Transverse colon (tissue), 4 donors: Measurements from ENCODE around the gene FRYL.

Experiments used
- CTCF ChIP-seq, 5 experiments: fragments of 200-600 bp in 3 of 5; fragments of 450-650 bp in 2 of 5; sonication (generic) in 3 of 5; IDR thresholded peaks; 1 replicate in 2 of 5; 2 replicates in 3 of 5; pipeline ENCODE4 v1.5.1; 2016 to 2017; ENCODE audit warnings: antibody characterized with exemption in 5 of 5, inconsistent platforms in 3 of 5, mild to moderate bottlenecking in 2 of 5, moderate library complexity in 1 of 5
- EP300 ChIP-seq: sonication (generic); formaldehyde crosslinking; IDR thresholded peaks from one replicate; pipeline ENCODE4 v1.6.1; 2017; ENCODE audit warnings: antibody characterized with exemption, low read depth
- POLR2A ChIP-seq: fragments of 450-650 bp; IDR thresholded peaks from one replicate; pipeline ENCODE4 v1.6.1; 2016; ENCODE audit warnings: antibody characterized with exemption, mild to moderate bottlenecking, moderate library complexity
- POLR2AphosphoS5 ChIP-seq, 3 donors: sonication (generic); formaldehyde crosslinking; IDR thresholded peaks; one replicate each; pipeline ENCODE4 v1.6.1; 2016; ENCODE audit warnings: antibody characterized with exemption in 3 of 3

DNA sequence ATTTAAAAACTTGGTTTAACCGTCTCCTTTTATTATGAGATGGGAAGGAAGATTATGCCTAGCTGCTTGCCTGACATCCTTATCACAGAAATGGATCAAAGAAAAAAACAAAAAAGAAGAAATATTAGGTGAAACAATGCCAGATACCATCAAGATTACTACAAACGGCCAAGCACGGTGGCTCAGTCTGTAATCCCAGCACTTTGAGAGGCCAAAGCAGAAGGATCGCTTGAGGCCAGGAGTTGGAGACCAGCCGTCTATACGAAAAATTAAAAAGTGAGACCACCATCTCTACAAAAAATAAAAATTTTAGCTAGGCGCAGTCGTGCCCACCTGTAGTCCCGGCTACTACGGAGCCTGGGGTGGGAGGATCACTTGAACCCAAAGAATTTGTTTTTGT lies 2.3 kb downstream of the FRYL start:
- no peak for TF ChIP-seq CTCF (IDR thresholded peaks at IDR 0.05)
- TF ChIP-seq POLR2AphosphoS5 (IDR thresholded peaks at IDR 0.05): no peak
- no peak for TF ChIP-seq POLR2A
- no peak for TF ChIP-seq EP300
